DOHH2 (cell line): Measurements from ENCODE around the gene HIPK2.

Experiments used
- EZH2phosphoT487 ChIP-seq: fragments of 200-600 bp; sonication (generic); IDR thresholded peaks from 2 replicates; pipeline ENCODE4 v1.6.1; 2017; ENCODE audit warnings: borderline replicate concordance, mild to moderate bottlenecking, antibody characterized with exemption, low read length, moderate library complexity, mixed read lengths
- TF ChIP-seq, protein P1 (sequence below): fragments of 200-600 bp; sonication (generic); IDR thresholded peaks from one replicate; pipeline ENCODE4 v1.5.1; 2014; ENCODE audit warnings: antibody characterized with exemption, mild to moderate bottlenecking, low read depth, low read length; ENCODE audit not compliant: poor library complexity, severe bottlenecking

DNA sequence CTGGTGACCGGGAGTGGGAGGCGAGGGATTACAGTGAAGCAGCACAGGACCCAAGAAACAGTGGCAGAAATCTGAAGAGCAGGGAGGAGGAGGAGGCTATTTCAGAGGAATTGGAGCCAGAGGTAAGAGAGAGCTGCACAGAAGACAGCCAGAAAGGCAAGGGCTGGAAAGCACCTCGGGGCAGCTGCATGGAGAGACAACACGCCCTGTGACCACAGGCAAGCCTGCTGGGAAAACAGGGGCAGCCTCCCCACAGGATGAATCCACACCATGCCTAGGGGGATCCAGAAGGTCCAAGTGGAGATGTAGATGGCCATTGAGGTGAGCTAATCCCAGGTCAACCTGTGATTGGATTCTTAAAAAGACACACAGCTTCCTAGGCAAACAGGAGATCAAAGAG lies 135.5 kb downstream of the HIPK2 start:
- TF ChIP-seq, protein P1, sequence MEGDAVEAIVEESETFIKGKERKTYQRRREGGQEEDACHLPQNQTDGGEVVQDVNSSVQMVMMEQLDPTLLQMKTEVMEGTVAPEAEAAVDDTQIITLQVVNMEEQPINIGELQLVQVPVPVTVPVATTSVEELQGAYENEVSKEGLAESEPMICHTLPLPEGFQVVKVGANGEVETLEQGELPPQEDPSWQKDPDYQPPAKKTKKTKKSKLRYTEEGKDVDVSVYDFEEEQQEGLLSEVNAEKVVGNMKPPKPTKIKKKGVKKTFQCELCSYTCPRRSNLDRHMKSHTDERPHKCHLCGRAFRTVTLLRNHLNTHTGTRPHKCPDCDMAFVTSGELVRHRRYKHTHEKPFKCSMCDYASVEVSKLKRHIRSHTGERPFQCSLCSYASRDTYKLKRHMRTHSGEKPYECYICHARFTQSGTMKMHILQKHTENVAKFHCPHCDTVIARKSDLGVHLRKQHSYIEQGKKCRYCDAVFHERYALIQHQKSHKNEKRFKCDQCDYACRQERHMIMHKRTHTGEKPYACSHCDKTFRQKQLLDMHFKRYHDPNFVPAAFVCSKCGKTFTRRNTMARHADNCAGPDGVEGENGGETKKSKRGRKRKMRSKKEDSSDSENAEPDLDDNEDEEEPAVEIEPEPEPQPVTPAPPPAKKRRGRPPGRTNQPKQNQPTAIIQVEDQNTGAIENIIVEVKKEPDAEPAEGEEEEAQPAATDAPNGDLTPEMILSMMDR: no peak
- TF ChIP-seq EZH2phosphoT487: no peak
